Keratinocyte (primary cell): ENCODE measurements around the gene PARD3B.

Experiments
- EZH2 ChIP-seq: IDR thresholded peaks from one replicate; pipeline ENCODE4 v1.6.1; 2012; ENCODE audit warnings: inconsistent platforms, mild to moderate bottlenecking, low read length, moderate library complexity
- TF ChIP-seq, protein P1 (sequence below), 3 experiments: IDR thresholded peaks in 1 of 3; conservative IDR thresholded peaks in 1 of 3; optimal IDR thresholded peaks in 1 of 3; 2 replicates in 2 of 3; 3 replicates in 1 of 3; pipeline versions ENCODE3 to v1.5.1; 2011; ENCODE audit warnings: low read length in 3 of 3, mild to moderate bottlenecking in 3 of 3, moderate library complexity in 2 of 3, control low read depth in 1 of 3, inconsistent platforms in 1 of 3; ENCODE audit not compliant: insufficient read depth in 2 of 3; ENCODE audit errors: extremely low read depth in 1 of 3

DNA sequence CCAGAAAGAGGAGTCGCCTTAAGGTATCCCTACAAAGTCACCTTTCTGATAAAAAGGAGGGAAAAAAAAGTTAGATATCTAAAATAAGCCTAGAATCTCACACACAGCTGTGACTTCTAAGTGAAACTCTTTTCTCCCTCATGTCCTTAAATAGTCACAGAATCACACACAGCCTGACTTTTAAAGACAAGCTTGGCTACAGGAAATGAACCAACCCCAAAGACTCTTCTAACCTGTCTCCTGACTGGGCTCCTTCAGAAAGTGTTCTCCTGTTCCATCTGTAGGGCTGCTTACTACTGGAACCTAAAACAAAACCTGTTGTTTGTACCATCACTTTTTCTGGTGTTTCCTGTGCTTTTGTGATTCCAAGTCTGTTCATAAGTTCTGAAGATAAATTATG is 1074.3 kb downstream of the PARD3B start:
- TF ChIP-seq, protein P1, sequence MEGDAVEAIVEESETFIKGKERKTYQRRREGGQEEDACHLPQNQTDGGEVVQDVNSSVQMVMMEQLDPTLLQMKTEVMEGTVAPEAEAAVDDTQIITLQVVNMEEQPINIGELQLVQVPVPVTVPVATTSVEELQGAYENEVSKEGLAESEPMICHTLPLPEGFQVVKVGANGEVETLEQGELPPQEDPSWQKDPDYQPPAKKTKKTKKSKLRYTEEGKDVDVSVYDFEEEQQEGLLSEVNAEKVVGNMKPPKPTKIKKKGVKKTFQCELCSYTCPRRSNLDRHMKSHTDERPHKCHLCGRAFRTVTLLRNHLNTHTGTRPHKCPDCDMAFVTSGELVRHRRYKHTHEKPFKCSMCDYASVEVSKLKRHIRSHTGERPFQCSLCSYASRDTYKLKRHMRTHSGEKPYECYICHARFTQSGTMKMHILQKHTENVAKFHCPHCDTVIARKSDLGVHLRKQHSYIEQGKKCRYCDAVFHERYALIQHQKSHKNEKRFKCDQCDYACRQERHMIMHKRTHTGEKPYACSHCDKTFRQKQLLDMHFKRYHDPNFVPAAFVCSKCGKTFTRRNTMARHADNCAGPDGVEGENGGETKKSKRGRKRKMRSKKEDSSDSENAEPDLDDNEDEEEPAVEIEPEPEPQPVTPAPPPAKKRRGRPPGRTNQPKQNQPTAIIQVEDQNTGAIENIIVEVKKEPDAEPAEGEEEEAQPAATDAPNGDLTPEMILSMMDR (optimal IDR thresholded peaks at IDR 0.05 in 1 of 3, IDR thresholded peaks at IDR 0.05 in 1 of 3, conservative IDR thresholded peaks at IDR 0.05 in 1 of 3; ENCODE audit: extremely low read depth in 1 of 3, insufficient read depth in 2 of 3, low read length in 3 of 3), result no peak
- no peak for TF ChIP-seq EZH2
